HepG2 (cell line): ENCODE measurements around the gene LRRC28. TPM values are rescaled to one million over a fixed set of nuclear protein-coding genes. Genes with fewer than 3 reads are reported as not detected.

Experiments
- ATAC-seq: fragments of 200-7000 bp; cut with Tn5 transposase; 3 replicates; pipeline ENCODE4 v1.9.1; 2020; ENCODE audit warnings: mild to moderate bottlenecking, moderate library complexity
- BruUV-seq: library from RNA; stranded (reverse); fragments of 400-500 nt; replicated peaks from 2 replicates; lab custom pipeline; 2021; lab: Mats Ljungman, UMichigan
- CTCF ChIA-PET: fragments of 300-600 bp; formaldehyde crosslinking; extraction: SDS; loops from one replicate; lab custom pipeline; 2021; ENCODE audit warnings: low total read pairs, inconsistent platforms, low intra/inter-chr PET ratio; lab: Yijun Ruan, JAX
- POLR2A ChIA-PET: fragments of 350-600 bp; sonication (Branson Sonifier 250); formaldehyde crosslinking; loops from one replicate; lab custom pipeline; 2020; ENCODE audit warnings: antibody characterized with exemption, inconsistent platforms; lab: Yijun Ruan, JAX
- DNase-seq: peaks from one replicate; pipeline ENCODE4 v3.0.0-alpha.2; 2015; ENCODE audit warnings: low spot score
- FAIRE-seq: peaks from 3 replicates; lab custom pipeline; 2011; peaks lifted over from hg19 to GRCh38; lab: Jason Lieb, UNC
- H2AFZ ChIP-seq: one replicate; pipeline ENCODE4 v1.6.1; 2011; ENCODE audit warnings: low read length, inconsistent platforms
- H3K27ac ChIP-seq: fragments of 300-600 bp; 3 replicates; pipeline ENCODE4 v1.8.0; 2011; ENCODE audit warnings: mixed run types, mild to moderate bottlenecking, mixed read lengths, low read length, inconsistent platforms; ENCODE audit not compliant: insufficient read depth; ENCODE audit errors: extremely low read length
- H3K27me3 ChIP-seq, 2 experiments: fragments of 200-600 bp in 1 of 2; 2 replicates in 1 of 2; 3 replicates in 1 of 2; pipeline versions ENCODE4 v1.6.0 to v1.8.0; 2011; ENCODE audit warnings: low read length in 2 of 2, mild to moderate bottlenecking in 2 of 2, moderate library complexity in 2 of 2, inconsistent platforms in 1 of 2; ENCODE audit not compliant: insufficient read depth in 2 of 2, control insufficient read depth in 1 of 2
- H3K36me3 ChIP-seq, 2 experiments: fragments of 200-600 bp in 1 of 2; replicated peaks in 1 of 2; 2 replicates in 1 of 2; 3 replicates in 1 of 2; pipeline versions ENCODE4 v1.5.1 to v1.8.0; 2011; ENCODE audit warnings: low read length in 2 of 2, inconsistent platforms in 1 of 2; ENCODE audit not compliant: insufficient read depth in 2 of 2, control insufficient read depth in 1 of 2
- H3K4me1 ChIP-seq: 2 replicates; pipeline ENCODE4 v1.5.1; 2012; ENCODE audit warnings: low read length, inconsistent platforms; ENCODE audit not compliant: insufficient read depth
- H3K4me2 ChIP-seq: 2 replicates; pipeline ENCODE4 v1.6.0; 2011; ENCODE audit warnings: low read depth, low read length, inconsistent platforms
- H3K4me3 ChIP-seq, 3 experiments: fragments of 200-600 bp in 1 of 3; sonication (generic), shearing (Covaris generic) in 1 of 3; replicated peaks in 1 of 3; 2 replicates each; pipeline ENCODE4 v1.5.1; 2011 to 2016; ENCODE audit warnings: low read length in 3 of 3, inconsistent platforms in 2 of 3, low read depth in 2 of 3, mild to moderate bottlenecking in 2 of 3, control low read depth in 1 of 3, mixed read lengths in 1 of 3; ENCODE audit not compliant: insufficient read depth in 1 of 3
- H3K79me2 ChIP-seq: one replicate; pipeline ENCODE4 v1.6.1; 2011; ENCODE audit warnings: low read length, inconsistent platforms; ENCODE audit not compliant: insufficient read depth
- H3K9ac ChIP-seq: 2 replicates; pipeline ENCODE4 v1.6.0; 2011; ENCODE audit warnings: mild to moderate bottlenecking, low read depth, low read length, inconsistent platforms; ENCODE audit not compliant: insufficient read depth
- H3K9me3 ChIP-seq: 2 replicates; pipeline ENCODE4 v1.5.1; 2012; ENCODE audit warnings: mild to moderate bottlenecking, low read length
- H4K20me1 ChIP-seq: 2 replicates; pipeline ENCODE4 v1.6.0; 2011; ENCODE audit warnings: inconsistent platforms, mild to moderate bottlenecking, low read length, moderate library complexity; ENCODE audit not compliant: insufficient read depth
- ATF6 ChIP-seq: sonication (generic); formaldehyde crosslinking; conservative IDR thresholded peaks from 2 replicates; pipeline ENCODE4 v1.4.0; 2020; ENCODE audit warnings: missing genetic modification reagents
- DMTF1 ChIP-seq: sonication (generic); formaldehyde crosslinking; IDR thresholded peaks from 2 replicates; pipeline ENCODE4 v1.4.0; 2020; ENCODE audit warnings: mild to moderate bottlenecking, missing genetic modification reagents
- FIP1L1 ChIP-seq: fragments of 200-400 bp; formaldehyde crosslinking; IDR thresholded peaks from 2 replicates; pipeline ENCODE4 v1.6.1; 2018; ENCODE audit warnings: low read depth, mild to moderate bottlenecking, low read length, moderate library complexity, borderline replicate concordance; ENCODE audit not compliant: insufficient read depth
- FOXA1 ChIP-seq, 2 experiments: fragments of 450-650 bp in 1 of 2; sonication (generic) in 1 of 2; formaldehyde crosslinking in 1 of 2; IDR thresholded peaks; 2 replicates each; pipeline versions ENCODE4 v1.4.0 to v1.6.1; 2016 to 2020; ENCODE audit warnings: missing genetic modification reagents in 1 of 2
- GATAD2A ChIP-seq: IDR thresholded peaks from 2 replicates; pipeline ENCODE4 v1.6.1; 2016
- GLMP ChIP-seq: sonication (generic); formaldehyde crosslinking; IDR thresholded peaks from 2 replicates; pipeline ENCODE4 v1.9.0; 2021; ENCODE audit warnings: missing genetic modification reagents, mild to moderate bottlenecking, borderline replicate concordance
- HCFC1 ChIP-seq: fragments of 150-350 bp; IDR thresholded peaks from 2 replicates; pipeline ENCODE4 v1.6.1; 2014; ENCODE audit warnings: low read depth, low read length
- IKZF5 ChIP-seq: IDR thresholded peaks from 2 replicates; pipeline ENCODE4 v1.6.1; 2018; ENCODE audit warnings: missing genetic modification reagents, mild to moderate bottlenecking, missing compliant biosample characterization
- IRF2 ChIP-seq: IDR thresholded peaks from 2 replicates; pipeline ENCODE4 v1.6.1; 2018; ENCODE audit warnings: missing genetic modification reagents, missing compliant biosample characterization
- NCOA2 ChIP-seq: sonication (generic); formaldehyde crosslinking; IDR thresholded peaks from 2 replicates; pipeline ENCODE4 v1.8.0; 2022; ENCODE audit warnings: inconsistent platforms
- RARA ChIP-seq: IDR thresholded peaks from 2 replicates; pipeline ENCODE4 v1.6.1; 2016; ENCODE audit warnings: missing genetic modification reagents, missing compliant biosample characterization
- TFAP4 ChIP-seq: sonication (generic); IDR thresholded peaks from 2 replicates; pipeline ENCODE4 v1.6.1; 2016; ENCODE audit warnings: low read depth, borderline replicate concordance
- ZNF446 ChIP-seq: sonication (generic); formaldehyde crosslinking; IDR thresholded peaks from 2 replicates; pipeline ENCODE4 v1.5.0; 2020; ENCODE audit warnings: mild to moderate bottlenecking, missing genetic modification reagents
- ZNF569 ChIP-seq: sonication (generic); formaldehyde crosslinking; IDR thresholded peaks from 2 replicates; pipeline ENCODE4 v1.5.0; 2020; ENCODE audit warnings: mild to moderate bottlenecking, missing genetic modification reagents, moderate library complexity, borderline replicate concordance
- ZNF839 ChIP-seq: sonication (generic); formaldehyde crosslinking; IDR thresholded peaks from 2 replicates; pipeline ENCODE4 v1.4.0; 2020; ENCODE audit warnings: missing genetic modification reagents, mild to moderate bottlenecking, borderline replicate concordance
- ZNF883 ChIP-seq: sonication (generic); formaldehyde crosslinking; IDR thresholded peaks from 2 replicates; pipeline ENCODE4 v1.5.1; 2020; ENCODE audit warnings: mild to moderate bottlenecking, missing genetic modification reagents; ENCODE audit errors: not compliant biosample characterization
- WGBS: methylation state at CpG from one replicate; pipeline ENCODE4 v1.1.6; 2017; ENCODE audit warnings: low lambda C conversion rate; 5-methylcytosine and 5-hydroxymethylcytosine counted together
- in situ Hi-C: cut with HindIII; loops from 2 replicates; pipeline ENCODE4 v1.10.0; 2017; ENCODE audit warnings: low pct_unique_long_range_greater_than_20kb; ENCODE audit not compliant: extremely low pct_ligation_motif_present
- intact Hi-C: fragments of 100-400 bp; cut with micrococcal nuclease; formaldehyde crosslinking; loops from one replicate; pipeline ENCODE4 v1.10.0; 2022; ENCODE audit not compliant: unreplicated experiment
- polyA plus RNA-seq, 8 experiments: library from polyadenylated mRNA; depleted of rRNA in 3 of 8; stranded (reverse) in 7 of 8; unstranded in 1 of 8; fragments of >200 nt; fragmentation: Illumina TruSeq in 4 of 8; extraction: Trizol in 4 of 8; gene quantifications; 2 replicates each; pipeline versions ENCODE4 v1.2.1 to v1.2.3, GENCODE V29; 2011 to 2016; ENCODE audit warnings: low read depth in 4 of 8, missing spikeins in 1 of 8, mixed read lengths in 1 of 8; ENCODE audit not compliant: insufficient read depth in 1 of 8
- total RNA-seq, 5 experiments: library from RNA; depleted of rRNA; stranded (reverse); fragments of >200 nt; fragmentation: Illumina TruSeq; extraction: Trizol; gene quantifications; 2 replicates each; pipeline ENCODE4 v1.2.3, GENCODE V29; 2016; ENCODE audit warnings: low read depth in 1 of 5

Gene LRRC28
- total and polyA plus RNA-seq, 2 of the 13 experiments (the other 11 are each of a cell fraction or from before 2014, with no cell fraction given): 17.5 to 21.3 TPM

- TF ChIP-seq ZNF883 (CRISPR knock-in tag) (no peak), ZNF569 (CRISPR knock-in tag) (no peak), FIP1L1 (no peak), IKZF5 (CRISPR knock-in tag) (no peak)
Observed at GRCh38 chr15:99390667-99391066, 139.4 kb downstream of the LRRC28 start (continued).

- Histone ChIP-seq H3K36me3 (no peaks in the 10 kb centered on the region), H3K4me3 (no peak overlapping the region), H3K4me2 (no peak overlapping the region), H3K9me3 (no peaks in the 10 kb centered on the region; the same call in 1 of the 2 replicates), H3K4me1 (peaks cover 6% of the 10 kb centered on the region; the same call in 1 of the 2 replicates), H3K79me2 (no peaks in the 10 kb centered on the region), H3K27me3 (no peaks in the 10 kb centered on the region), H3K27ac (no peak overlapping the region), H2AFZ (no peak overlapping the region), H4K20me1 (no peaks in the 10 kb centered on the region), H3K9ac (no peak overlapping the region)
- ChIA-PET CTCF (no interaction called here), POLR2A (no interaction called here)
- FAIRE-seq (no peak), ATAC-seq (no peak), DNase-seq (no peak)
- no TSS peak for BruUV-seq
- in situ Hi-C loops (no loop called here), intact Hi-C loops (loop anchor here (5.0 kb wide), 2 partner anchors 106 to 309 kb away; no protein-coding TSS in a partner anchor)
- WGBS: 36% methylated on average over 1 of the region's 1 CpG
- no peak for TF ChIP-seq IRF2 (CRISPR knock-in tag)
- TF ChIP-seq GATAD2A (CRISPR knock-in tag): no peak
- TF ChIP-seq DMTF1: no peak
- TF ChIP-seq TFAP4: no peak
- no peak for TF ChIP-seq RARA (CRISPR knock-in tag)
- no peak for TF ChIP-seq FOXA1 (IDR thresholded peaks at IDR 0.05)
- no peak for TF ChIP-seq FOXA1 (CRISPR knock-in tag; IDR thresholded peaks at IDR 0.05)
- TF ChIP-seq NCOA2 (CRISPR knock-in tag): no peak
- no peak for TF ChIP-seq ZNF839 (CRISPR knock-in tag)
- TF ChIP-seq HCFC1: no peak
- TF ChIP-seq GLMP: no peak
- no peak for TF ChIP-seq ZNF446
- TF ChIP-seq ATF6 (CRISPR knock-in tag): no peak
Observed at GRCh38 chr15:99393641-99394040, 142.4 kb downstream of the LRRC28 start.
